GM19397 (cell line): Measurements from ENCODE around the gene MUTYH.

ENCODE experiments used
- ATAC-seq: cut with Tn5 transposase; IDR thresholded peaks from one replicate; pipeline ENCODE4 v1.9.1; 2021; ENCODE audit warnings: mild to moderate bottlenecking, moderate library complexity; ENCODE audit not compliant: unreplicated experiment

MUTYH gene

GRCh38 chr1:45282351-45282750, 57.9 kb downstream of the MUTYH start:
- no peak for ATAC-seq
